ENCODE data around the gene TMEM38B. TPM values are rescaled to one million over a fixed set of nuclear protein-coding genes. Genes with fewer than 3 reads are reported as not detected.
"Not testable (repeated sequence)": the region's sequence is repeated elsewhere in the genome, so short reads cannot be mapped to it uniquely, and the experiment has no call there.

TMEM38B gene
- total and polyA plus RNA-seq, 7 experiments from 2014 or later, result 5.8 to 31.4 (median 17.5) TPM

- H3K27ac Mint-ChIP-seq; H3K4me1 ChIP-seq (ENCODE audit: control insufficient read depth in 2 of 2, insufficient read depth in 2 of 2, low read length in 2 of 2); H3K4me3 Mint-ChIP-seq; ATAC-seq; H3K27ac ChIP-seq (ENCODE audit: low read depth, low read length); H3K4me3 ChIP-seq (ENCODE audit: low read length); POLR2A ChIA-PET; H3K27me3 ChIP-seq (ENCODE audit: control insufficient read depth in 2 of 2, insufficient read depth in 2 of 2, low read length in 2 of 2); CTCF ChIA-PET; intact Hi-C loops (cut with micrococcal nuclease); H3K4me1 Mint-ChIP-seq; DNase-seq; H3K36me3 ChIP-seq (ENCODE audit: control insufficient read depth in 2 of 3, insufficient read depth in 3 of 3, low read length in 3 of 3); H3K27me3 Mint-ChIP-seq: not testable (repeated sequence)
- H3K36me3 Mint-ChIP-seq, result peaks cover 1 to 88% (median 66%) of the 10 kb centered on the region in 5 donors
- H3K9me3 Mint-ChIP-seq, result peaks cover 5 to 88% (median 51%) of the 10 kb centered on the region in 11 donors
- peaks cover 0 to 11% (median 0%) of the 10 kb centered on the region in 3 experiments for H3K9me3 ChIP-seq (ENCODE audit: control insufficient read depth in 2 of 3, low read length in 3 of 3)
Measured at GRCh38 chr9:105786796-105787195, 92.5 kb downstream of the TMEM38B start.

- no peak overlapping the region for H3K27ac Mint-ChIP-seq
- intact Hi-C loops (cut with micrococcal nuclease), result no loop called here
- Histone ChIP-seq H3K4me3 (ENCODE audit: low read length) (no peak overlapping the region), H3K27ac (ENCODE audit: low read depth, low read length) (no peak overlapping the region), H3K4me1 (ENCODE audit: control insufficient read depth in 2 of 2, insufficient read depth in 2 of 2, low read length in 2 of 2) (no peaks in the 10 kb centered on the region), H3K36me3 (ENCODE audit: control insufficient read depth in 2 of 3, insufficient read depth in 3 of 3, low read length in 3 of 3) (no peaks in the 10 kb centered on the region), H3K9me3 (ENCODE audit: control insufficient read depth in 2 of 3, low read length in 3 of 3) (peaks cover 0 to 13% (median 0%) of the 10 kb centered on the region in 3 experiments), H3K27me3 (ENCODE audit: control insufficient read depth in 2 of 2, insufficient read depth in 2 of 2, low read length in 2 of 2) (no peaks in the 10 kb centered on the region)
- CTCF ChIA-PET, result no interaction called here
- peaks cover 2 to 70% (median 28%) of the 10 kb centered on the region in 11 donors for H3K9me3 Mint-ChIP-seq
- no peaks in the 10 kb centered on the region for H3K4me1 Mint-ChIP-seq
- DNase-seq (no peak), ATAC-seq (no peak)
- H3K27me3 Mint-ChIP-seq, result no peaks in the 10 kb centered on the region
- no peak overlapping the region for H3K4me3 Mint-ChIP-seq
- POLR2A ChIA-PET, result interaction anchor here (0.6 kb wide), 1 partner anchor 1461 kb away, joined by 3 read pairs; no protein-coding TSS in a partner anchor
- peaks cover 0 to 17% (median 12%) of the 10 kb centered on the region in 5 donors for H3K36me3 Mint-ChIP-seq
Measured at GRCh38 chr9:105816202-105816744, 121.9 kb downstream of the TMEM38B start.

GRCh38 chr9:105816981-105817380 lies 122.6 kb downstream of the TMEM38B start:
- ChIA-PET POLR2A (no interaction called here), CTCF (no interaction called here)
- no peaks in the 10 kb centered on the region for H3K36me3 ChIP-seq (ENCODE audit: control insufficient read depth in 2 of 3, insufficient read depth in 3 of 3, low read length in 3 of 3)
- no peaks in the 10 kb centered on the region for H3K27me3 ChIP-seq (ENCODE audit: control insufficient read depth in 2 of 2, insufficient read depth in 2 of 2, low read length in 2 of 2)
- no peak overlapping the region for H3K27ac ChIP-seq (ENCODE audit: low read depth, low read length)
- no peak overlapping the region for H3K27ac Mint-ChIP-seq
- no peak overlapping the region for H3K4me3 ChIP-seq (ENCODE audit: low read length)
- peaks cover 0 to 16% (median 10%) of the 10 kb centered on the region in 5 donors for H3K36me3 Mint-ChIP-seq
- H3K4me1 Mint-ChIP-seq, result no peaks in the 10 kb centered on the region
- H3K27me3 Mint-ChIP-seq, result no peaks in the 10 kb centered on the region
- peaks cover 0 to 13% (median 0%) of the 10 kb centered on the region in 3 experiments for H3K9me3 ChIP-seq (ENCODE audit: control insufficient read depth in 2 of 3, low read length in 3 of 3)
- no peak for ATAC-seq
- peaks cover 2 to 63% (median 21%) of the 10 kb centered on the region in 11 donors for H3K9me3 Mint-ChIP-seq
- H3K4me3 Mint-ChIP-seq, result no peak overlapping the region
- no peak for DNase-seq
- no peaks in the 10 kb centered on the region for H3K4me1 ChIP-seq (ENCODE audit: control insufficient read depth in 2 of 2, insufficient read depth in 2 of 2, low read length in 2 of 2)
- intact Hi-C loops (cut with micrococcal nuclease), result no loop called here

- CTCF ChIA-PET, result no interaction called here
- no peaks in the 10 kb centered on the region for H3K4me1 ChIP-seq (ENCODE audit: control insufficient read depth in 2 of 2, insufficient read depth in 2 of 2, low read length in 2 of 2)
- no peak overlapping the region for H3K27ac ChIP-seq (ENCODE audit: low read depth, low read length)
- Mint-ChIP-seq H3K9me3 (peaks cover 6 to 63% (median 23%) of the 10 kb centered on the region in 11 donors), H3K4me3 (no peak overlapping the region), H3K27me3 (no peaks in the 10 kb centered on the region), H3K36me3 (peaks cover 0 to 16% (median 10%) of the 10 kb centered on the region in 5 donors), H3K4me1 (no peaks in the 10 kb centered on the region), H3K27ac (no peak overlapping the region)
- H3K27me3 ChIP-seq (ENCODE audit: control insufficient read depth in 2 of 2, insufficient read depth in 2 of 2, low read length in 2 of 2), result no peaks in the 10 kb centered on the region
- ATAC-seq, result no peak
- H3K9me3 ChIP-seq (ENCODE audit: control insufficient read depth in 2 of 3, low read length in 3 of 3), result peaks cover 0 to 17% (median 0%) of the 10 kb centered on the region in 3 experiments
- intact Hi-C loops (cut with micrococcal nuclease), result no loop called here
- H3K4me3 ChIP-seq (ENCODE audit: low read length), result no peak overlapping the region
- no peaks in the 10 kb centered on the region for H3K36me3 ChIP-seq (ENCODE audit: control insufficient read depth in 2 of 3, insufficient read depth in 3 of 3, low read length in 3 of 3)
- DNase-seq, result no peak
- POLR2A ChIA-PET, result no interaction called here
Measured at GRCh38 chr9:105818903-105819302, 124.6 kb downstream of the TMEM38B start.

GRCh38 chr9:105822814-105823213 lies 128.5 kb downstream of the TMEM38B start:
- Histone ChIP-seq H3K4me1 (ENCODE audit: control insufficient read depth in 2 of 2, insufficient read depth in 2 of 2, low read length in 2 of 2) (no peaks in the 10 kb centered on the region), H3K9me3 (ENCODE audit: control insufficient read depth in 2 of 3, low read length in 3 of 3) (peaks cover 0 to 14% (median 0%) of the 10 kb centered on the region in 3 experiments), H3K36me3 (ENCODE audit: control insufficient read depth in 2 of 3, insufficient read depth in 3 of 3, low read length in 3 of 3) (no peaks in the 10 kb centered on the region), H3K27ac (ENCODE audit: low read depth, low read length) (no peak overlapping the region), H3K4me3 (ENCODE audit: low read length) (no peak overlapping the region), H3K27me3 (ENCODE audit: control insufficient read depth in 2 of 2, insufficient read depth in 2 of 2, low read length in 2 of 2) (no peaks in the 10 kb centered on the region)
- ATAC-seq, result no peak
- intact Hi-C loops (cut with micrococcal nuclease), result no loop called here
- Mint-ChIP-seq H3K27me3 (no peaks in the 10 kb centered on the region), H3K4me3 (no peak overlapping the region), H3K27ac (no peak overlapping the region), H3K36me3 (peaks cover 0 to 20% (median 5%) of the 10 kb centered on the region in 5 donors), H3K4me1 (no peaks in the 10 kb centered on the region), H3K9me3 (peaks cover 3 to 67% (median 21%) of the 10 kb centered on the region in 11 donors)
- CTCF ChIA-PET, result no interaction called here
- no peak for DNase-seq
- POLR2A ChIA-PET, result no interaction called here

Other genes with a start within 250 kb of the TMEM38B start
- gene FSD1L, start 246.5 kb upstream of the TMEM38B start, total RNA-seq, result 1 to 10 TPM in 2 of 5 experiments, under 1 TPM in 3; 0.38 to 5.8 (median 0.61) TPM
- 1 to 10 TPM in 1 of 2 donors, under 1 TPM in 1; 0.08 to 1.2 TPM for gene FSD1L, start 246.5 kb upstream of the TMEM38B start, polyA plus RNA-seq
- gene FKTN, start 136.4 kb upstream of the TMEM38B start, total RNA-seq, result 10 to 100 TPM in 3 of 5 experiments, 1 to 10 TPM in 2; 8.0 to 15.5 (median 10.8) TPM
- 1 to 10 TPM; 1.2 to 3.3 TPM for gene FKTN, start 136.4 kb upstream of the TMEM38B start, polyA plus RNA-seq
- under 1 TPM in 1 of 5 experiments, not detected in 4; 0.36 TPM for gene TAL2, start 32.1 kb upstream of the TMEM38B start, total RNA-seq
- gene TAL2, start 32.1 kb upstream of the TMEM38B start, polyA plus RNA-seq, result not detected